ENCODE data around the gene PPP6R2. TPM values are rescaled to one million over a fixed set of nuclear protein-coding genes. Genes with fewer than 3 reads are reported as not detected.

The PPP6R2 gene
- polyA plus RNA-seq, 1 donor from 2014 or later, result 85.4 TPM

DNA sequence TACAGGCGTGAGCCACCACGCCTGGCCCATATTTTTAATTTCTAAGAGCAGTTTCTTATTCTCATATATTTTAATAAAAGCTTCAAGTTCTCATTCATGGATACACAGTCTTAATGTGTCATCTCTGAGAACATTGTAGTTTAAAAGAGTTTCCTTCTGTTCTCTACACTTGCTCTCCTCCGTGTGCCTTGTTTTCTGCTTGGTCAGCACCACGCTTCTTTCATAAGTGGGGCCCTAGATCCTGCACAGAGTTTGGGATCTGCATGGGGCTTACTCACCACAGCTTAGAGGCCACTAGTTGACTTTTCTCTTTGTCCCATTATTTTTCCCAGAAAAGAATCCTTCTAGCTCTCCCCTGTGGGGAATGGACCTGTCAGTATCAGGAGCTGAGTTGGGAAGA lies 58.8 kb downstream of the PPP6R2 start:
- no peaks in the 10 kb centered on the region for H3F3A ChIP-seq (ENCODE audit: insufficient read depth, low read length, poor library complexity, severe bottlenecking)
- H3K9me3 ChIP-seq (ENCODE audit: low read length), result no peaks in the 10 kb centered on the region
- no peaks in the 10 kb centered on the region for H3K27me3 ChIP-seq (ENCODE audit: insufficient read depth, low read depth, low read length)
- H4K20me1 ChIP-seq (ENCODE audit: insufficient read depth), result no peaks in the 10 kb centered on the region
- no peaks in the 10 kb centered on the region for H3K36me3 ChIP-seq (ENCODE audit: insufficient read depth, low read length)
- H3K4me2 ChIP-seq (ENCODE audit: low read length), result no peak overlapping the region
- H3K27ac ChIP-seq (ENCODE audit: low read length), result no peak overlapping the region
- H3K4me3 ChIP-seq (ENCODE audit: low read length), result no peak overlapping the region
- H3K9ac ChIP-seq (ENCODE audit: low read length), result no peak overlapping the region
- H3K9me2 ChIP-seq (ENCODE audit: insufficient read depth, low read length), result no peaks in the 10 kb centered on the region
- TF ChIP-seq MXI1 (conservative IDR thresholded peaks at IDR 0.05; ENCODE audit: poor library complexity, severe bottlenecking) (no peak), TAF1 (IDR thresholded peaks at IDR 0.05; ENCODE audit: low read depth) (no peak), POLR2AphosphoS5 (IDR thresholded peaks at IDR 0.05) (no peak), RAD21 (conservative IDR thresholded peaks at IDR 0.05) (no peak), SMC3 (conservative IDR thresholded peaks at IDR 0.05; ENCODE audit: poor library complexity) (no peak), EZH2 (IDR thresholded peaks at IDR 0.05; ENCODE audit: borderline replicate concordance, insufficient read depth, low read length, poor library complexity, severe bottlenecking) (no peak), EP300 (conservative IDR thresholded peaks at IDR 0.05; ENCODE audit: poor library complexity, severe bottlenecking) (no peak)
- TF ChIP-seq, protein P1, sequence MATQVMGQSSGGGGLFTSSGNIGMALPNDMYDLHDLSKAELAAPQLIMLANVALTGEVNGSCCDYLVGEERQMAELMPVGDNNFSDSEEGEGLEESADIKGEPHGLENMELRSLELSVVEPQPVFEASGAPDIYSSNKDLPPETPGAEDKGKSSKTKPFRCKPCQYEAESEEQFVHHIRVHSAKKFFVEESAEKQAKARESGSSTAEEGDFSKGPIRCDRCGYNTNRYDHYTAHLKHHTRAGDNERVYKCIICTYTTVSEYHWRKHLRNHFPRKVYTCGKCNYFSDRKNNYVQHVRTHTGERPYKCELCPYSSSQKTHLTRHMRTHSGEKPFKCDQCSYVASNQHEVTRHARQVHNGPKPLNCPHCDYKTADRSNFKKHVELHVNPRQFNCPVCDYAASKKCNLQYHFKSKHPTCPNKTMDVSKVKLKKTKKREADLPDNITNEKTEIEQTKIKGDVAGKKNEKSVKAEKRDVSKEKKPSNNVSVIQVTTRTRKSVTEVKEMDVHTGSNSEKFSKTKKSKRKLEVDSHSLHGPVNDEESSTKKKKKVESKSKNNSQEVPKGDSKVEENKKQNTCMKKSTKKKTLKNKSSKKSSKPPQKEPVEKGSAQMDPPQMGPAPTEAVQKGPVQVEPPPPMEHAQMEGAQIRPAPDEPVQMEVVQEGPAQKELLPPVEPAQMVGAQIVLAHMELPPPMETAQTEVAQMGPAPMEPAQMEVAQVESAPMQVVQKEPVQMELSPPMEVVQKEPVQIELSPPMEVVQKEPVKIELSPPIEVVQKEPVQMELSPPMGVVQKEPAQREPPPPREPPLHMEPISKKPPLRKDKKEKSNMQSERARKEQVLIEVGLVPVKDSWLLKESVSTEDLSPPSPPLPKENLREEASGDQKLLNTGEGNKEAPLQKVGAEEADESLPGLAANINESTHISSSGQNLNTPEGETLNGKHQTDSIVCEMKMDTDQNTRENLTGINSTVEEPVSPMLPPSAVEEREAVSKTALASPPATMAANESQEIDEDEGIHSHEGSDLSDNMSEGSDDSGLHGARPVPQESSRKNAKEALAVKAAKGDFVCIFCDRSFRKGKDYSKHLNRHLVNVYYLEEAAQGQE (IDR thresholded peaks at IDR 0.05; ENCODE audit: borderline replicate concordance), result no peak
- TF ChIP-seq, protein P2, sequence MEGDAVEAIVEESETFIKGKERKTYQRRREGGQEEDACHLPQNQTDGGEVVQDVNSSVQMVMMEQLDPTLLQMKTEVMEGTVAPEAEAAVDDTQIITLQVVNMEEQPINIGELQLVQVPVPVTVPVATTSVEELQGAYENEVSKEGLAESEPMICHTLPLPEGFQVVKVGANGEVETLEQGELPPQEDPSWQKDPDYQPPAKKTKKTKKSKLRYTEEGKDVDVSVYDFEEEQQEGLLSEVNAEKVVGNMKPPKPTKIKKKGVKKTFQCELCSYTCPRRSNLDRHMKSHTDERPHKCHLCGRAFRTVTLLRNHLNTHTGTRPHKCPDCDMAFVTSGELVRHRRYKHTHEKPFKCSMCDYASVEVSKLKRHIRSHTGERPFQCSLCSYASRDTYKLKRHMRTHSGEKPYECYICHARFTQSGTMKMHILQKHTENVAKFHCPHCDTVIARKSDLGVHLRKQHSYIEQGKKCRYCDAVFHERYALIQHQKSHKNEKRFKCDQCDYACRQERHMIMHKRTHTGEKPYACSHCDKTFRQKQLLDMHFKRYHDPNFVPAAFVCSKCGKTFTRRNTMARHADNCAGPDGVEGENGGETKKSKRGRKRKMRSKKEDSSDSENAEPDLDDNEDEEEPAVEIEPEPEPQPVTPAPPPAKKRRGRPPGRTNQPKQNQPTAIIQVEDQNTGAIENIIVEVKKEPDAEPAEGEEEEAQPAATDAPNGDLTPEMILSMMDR (IDR thresholded peaks at IDR 0.05; ENCODE audit: poor library complexity, severe bottlenecking), result no peak
- no peaks in the 10 kb centered on the region for H3K79me2 ChIP-seq (replicated peaks; ENCODE audit: insufficient read depth, low read length)
- H2AFZ ChIP-seq (ENCODE audit: low read depth, low read length), result no peak overlapping the region

DNA sequence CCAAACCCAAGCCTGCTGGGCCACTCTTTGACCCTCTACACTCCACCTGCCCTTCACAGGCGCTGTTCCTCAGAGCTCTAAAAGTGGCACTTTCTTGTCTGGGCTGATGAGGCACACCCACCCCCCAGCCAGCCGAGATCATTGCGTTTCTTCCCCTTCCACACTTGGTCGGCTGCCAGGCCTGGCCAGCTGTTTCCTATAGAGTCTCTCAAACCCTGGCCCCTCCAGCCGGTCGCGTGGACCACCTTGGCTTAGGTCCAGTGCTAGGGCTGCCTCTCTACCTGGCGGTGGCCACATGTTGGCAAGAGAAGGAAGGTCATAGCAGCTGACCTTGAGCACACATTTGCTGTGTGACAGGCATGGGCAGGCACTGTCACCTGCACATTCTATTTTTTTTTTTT lies 60.6 kb downstream of the PPP6R2 start:
- H3K36me3 ChIP-seq (ENCODE audit: insufficient read depth, low read length), result no peaks in the 10 kb centered on the region
- no peaks in the 10 kb centered on the region for H3K79me2 ChIP-seq (replicated peaks; ENCODE audit: insufficient read depth, low read length)
- no peak overlapping the region for H3K9ac ChIP-seq (ENCODE audit: low read length)
- no peak overlapping the region for H2AFZ ChIP-seq (ENCODE audit: low read depth, low read length)
- no peak overlapping the region for H3K27ac ChIP-seq (ENCODE audit: low read length)
- no peaks in the 10 kb centered on the region for H3K9me3 ChIP-seq (ENCODE audit: low read length)
- no peaks in the 10 kb centered on the region for H3K9me2 ChIP-seq (ENCODE audit: insufficient read depth, low read length)
- no peak overlapping the region for H3K4me2 ChIP-seq (ENCODE audit: low read length)
- TF ChIP-seq RAD21 (conservative IDR thresholded peaks at IDR 0.05), result no peak
- TF ChIP-seq, protein P2 (IDR thresholded peaks at IDR 0.05; ENCODE audit: poor library complexity, severe bottlenecking), result no peak
- H4K20me1 ChIP-seq (ENCODE audit: insufficient read depth), result no peaks in the 10 kb centered on the region
- H3F3A ChIP-seq (ENCODE audit: insufficient read depth, low read length, poor library complexity, severe bottlenecking), result no peaks in the 10 kb centered on the region
- no peaks in the 10 kb centered on the region for H3K27me3 ChIP-seq (ENCODE audit: insufficient read depth, low read depth, low read length)
- H3K4me3 ChIP-seq (ENCODE audit: low read length), result no peak overlapping the region

Data from neural cell (in vitro differentiated cells).